OCI-LY7 (cell line): ENCODE measurements around the gene ALG9. TPM values are rescaled to one million over a fixed set of nuclear protein-coding genes. Genes with fewer than 3 reads are reported as not detected.

Experiments used
- BruUV-seq: library from RNA; stranded (reverse); fragments of 400-500 nt; replicated peaks from 2 replicates; lab custom pipeline; 2021; lab: Mats Ljungman, UMichigan
- CTCF ChIA-PET: fragments of 300-600 bp; sonication (Branson Sonifier 250); formaldehyde crosslinking; loops from one replicate; lab custom pipeline; 2022; ENCODE audit warnings: antibody characterized with exemption; ENCODE audit not compliant: unreplicated experiment; lab: Charles Lee
- POLR2A ChIA-PET: fragments of 300-600 bp; sonication (Branson Sonifier 250); formaldehyde crosslinking; loops from one replicate; lab custom pipeline; 2022; ENCODE audit warnings: antibody characterized with exemption; lab: Charles Lee
- DNase-seq: peaks from one replicate; pipeline ENCODE4 v3.0.0-alpha.2; 2015; ENCODE audit warnings: low spot score
- H2AFZ ChIP-seq: fragments of 200-600 bp; sonication (generic), shearing (Covaris generic); 2 replicates; pipeline ENCODE4 v1.6.1; 2014; ENCODE audit warnings: mild to moderate bottlenecking, antibody characterized with exemption, low read length, moderate library complexity
- H3K27ac ChIP-seq: fragments of 200-600 bp; sonication (generic); 2 replicates; pipeline ENCODE4 v1.5.1; 2014; ENCODE audit warnings: mixed run types, low read depth, mild to moderate bottlenecking, moderate library complexity, low read length, inconsistent platforms; ENCODE audit not compliant: poor library complexity, severe bottlenecking
- H3K36me3 ChIP-seq: fragments of 200-600 bp; sonication (generic); 2 replicates; pipeline ENCODE4 v1.6.1; 2014; ENCODE audit warnings: mild to moderate bottlenecking, antibody characterized with exemption, low read length, moderate library complexity, mixed read lengths; ENCODE audit not compliant: insufficient read depth
- H3K4me1 ChIP-seq: fragments of 200-600 bp; sonication (generic); 2 replicates; pipeline ENCODE4 v1.5.1; 2014; ENCODE audit warnings: mild to moderate bottlenecking, low read length; ENCODE audit not compliant: insufficient read depth, poor library complexity, severe bottlenecking
- H3K4me2 ChIP-seq: fragments of 200-600 bp; sonication (generic); 2 replicates; pipeline ENCODE4 v1.6.1; 2014; ENCODE audit warnings: mild to moderate bottlenecking, low read length
- H3K4me3 ChIP-seq: fragments of 200-600 bp; sonication (generic); 2 replicates; pipeline ENCODE4 v1.5.1; 2014; ENCODE audit warnings: mild to moderate bottlenecking, low read depth, low read length; ENCODE audit not compliant: poor library complexity, severe bottlenecking
- H3K79me2 ChIP-seq: fragments of 200-600 bp; sonication (generic); 2 replicates; pipeline ENCODE4 v1.6.1; 2016; ENCODE audit warnings: low read depth, mild to moderate bottlenecking, low read length, moderate library complexity, mixed read lengths; ENCODE audit not compliant: insufficient read depth
- H3K9me2 ChIP-seq: fragments of 200-600 bp; sonication (generic); 2 replicates; pipeline ENCODE4 v1.6.1; 2016; ENCODE audit warnings: mild to moderate bottlenecking, low read length, mixed read lengths; ENCODE audit not compliant: insufficient read depth
- H3K9me3 ChIP-seq: fragments of 200-600 bp; sonication (generic); 2 replicates; pipeline ENCODE4 v1.6.1; 2014; ENCODE audit warnings: mild to moderate bottlenecking, mixed run types, low read length, mixed read lengths
- H4K20me1 ChIP-seq: fragments of 200-600 bp; sonication (generic); 2 replicates; pipeline ENCODE4 v1.6.1; 2014; ENCODE audit warnings: mild to moderate bottlenecking, antibody characterized with exemption, low read length, moderate library complexity, mixed read lengths; ENCODE audit not compliant: insufficient read depth
- CTCF ChIP-seq: fragments of 200-600 bp; sonication (generic); conservative IDR thresholded peaks from 2 replicates; pipeline ENCODE4 v1.5.1; 2014; ENCODE audit warnings: mild to moderate bottlenecking, antibody characterized with exemption, low read length, moderate library complexity, mixed read lengths
- EZH2phosphoT487 ChIP-seq: fragments of 200-600 bp; sonication (generic); IDR thresholded peaks from 2 replicates; pipeline ENCODE4 v1.6.1; 2018; ENCODE audit warnings: low read depth, borderline replicate concordance, mild to moderate bottlenecking, mixed run types, antibody characterized with exemption, low read length, moderate library complexity, mixed read lengths
- intact Hi-C: fragments of 100-400 bp; cut with micrococcal nuclease; formaldehyde crosslinking; loops from one replicate; pipeline ENCODE4 v1.10.0; 2022; ENCODE audit not compliant: unreplicated experiment
- total RNA-seq, 2 experiments: library from RNA; depleted of rRNA in 1 of 2; stranded (reverse); fragments of >200 nt in 1 of 2; shearing (Covaris generic) in 1 of 2; gene quantifications; 2 replicates each; pipeline ENCODE4 v1.2.3, GENCODE V29; 2014 to 2022

ALG9 gene
- total RNA-seq, 2 experiments from 2014 or later: 16.8 to 21.6 TPM

GRCh38 chr11:111811445-111811844, 59.9 kb downstream of the ALG9 start:
- intact Hi-C loops: no loop called here
- POLR2A ChIA-PET: no interaction called here

GRCh38 chr11:111808834-111809233, 62.5 kb downstream of the ALG9 start:
- intact Hi-C loops: no loop called here
- no peak for DNase-seq
- H3K9me3 ChIP-seq: no peaks in the 10 kb centered on the region
- peaks cover 10% of the 10 kb centered on the region for H3K36me3 ChIP-seq
- H3K4me1 ChIP-seq: no peaks in the 10 kb centered on the region
- no peaks in the 10 kb centered on the region for H4K20me1 ChIP-seq
- BruUV-seq: no TSS peak
- H3K9me2 ChIP-seq: no peaks in the 10 kb centered on the region
- H3K4me2 ChIP-seq: no peak overlapping the region
- POLR2A ChIA-PET: no interaction called here
- no peaks in the 10 kb centered on the region for H3K79me2 ChIP-seq
- no peak overlapping the region for H2AFZ ChIP-seq
- no peak overlapping the region for H3K4me3 ChIP-seq
- no peak for TF ChIP-seq CTCF
- TF ChIP-seq EZH2phosphoT487: no peak
- CTCF ChIA-PET: no interaction called here
- H3K27ac ChIP-seq: no peak overlapping the region

More at GRCh38 chr11:111811445-111811844, 59.9 kb downstream of the ALG9 start:
- Histone ChIP-seq H4K20me1 (no peaks in the 10 kb centered on the region), H3K4me3 (no peak overlapping the region), H3K9me2 (no peaks in the 10 kb centered on the region), H3K4me1 (no peaks in the 10 kb centered on the region), H3K79me2 (no peaks in the 10 kb centered on the region), H3K36me3 (peaks cover 17% of the 10 kb centered on the region), H2AFZ (no peak overlapping the region), H3K27ac (no peak overlapping the region), H3K4me2 (no peak overlapping the region), H3K9me3 (no peaks in the 10 kb centered on the region)
- no peak for DNase-seq
- no TSS peak for BruUV-seq
- CTCF ChIA-PET: no interaction called here
- TF ChIP-seq EZH2phosphoT487 (no peak), CTCF (no peak)

GRCh38 chr11:111808063-111808588, 63.3 kb downstream of the ALG9 start:
- H3K27ac ChIP-seq: no peak overlapping the region
- intact Hi-C loops: no loop called here
- H3K4me1 ChIP-seq: no peaks in the 10 kb centered on the region
- TF ChIP-seq CTCF (no peak), EZH2phosphoT487 (no peak)
- H4K20me1 ChIP-seq: no peaks in the 10 kb centered on the region
- POLR2A ChIA-PET: no interaction called here
- BruUV-seq: no TSS peak
- peaks cover 10% of the 10 kb centered on the region for H3K36me3 ChIP-seq
- no peaks in the 10 kb centered on the region for H3K79me2 ChIP-seq
- no peak overlapping the region for H3K4me3 ChIP-seq
- no peaks in the 10 kb centered on the region for H3K9me3 ChIP-seq
- no peaks in the 10 kb centered on the region for H3K9me2 ChIP-seq
- CTCF ChIA-PET: no interaction called here
- H3K4me2 ChIP-seq: no peak overlapping the region
- DNase-seq: no peak
- no peak overlapping the region for H2AFZ ChIP-seq
